HepG2 (cell line): Measurements from ENCODE around the gene TAF4B. TPM values are rescaled to one million over a fixed set of nuclear protein-coding genes. Genes with fewer than 3 reads are reported as not detected.

ENCODE experiments used
- ATAC-seq: fragments of 200-7000 bp; cut with Tn5 transposase; 3 replicates; pipeline ENCODE4 v1.9.1; 2020; ENCODE audit warnings: mild to moderate bottlenecking, moderate library complexity
- BruUV-seq: library from RNA; stranded (reverse); fragments of 400-500 nt; replicated peaks from 2 replicates; lab custom pipeline; 2021; lab: Mats Ljungman, UMichigan
- CTCF ChIA-PET: fragments of 300-600 bp; formaldehyde crosslinking; extraction: SDS; loops from one replicate; lab custom pipeline; 2021; ENCODE audit warnings: low total read pairs, inconsistent platforms, low intra/inter-chr PET ratio; lab: Yijun Ruan, JAX
- POLR2A ChIA-PET: fragments of 350-600 bp; sonication (Branson Sonifier 250); formaldehyde crosslinking; loops from one replicate; lab custom pipeline; 2020; ENCODE audit warnings: antibody characterized with exemption, inconsistent platforms; lab: Yijun Ruan, JAX
- DNase-seq: peaks from one replicate; pipeline ENCODE4 v3.0.0-alpha.2; 2015; ENCODE audit warnings: low spot score
- FAIRE-seq: peaks from 3 replicates; lab custom pipeline; 2011; peaks lifted over from hg19 to GRCh38; lab: Jason Lieb, UNC
- H2AFZ ChIP-seq: one replicate; pipeline ENCODE4 v1.6.1; 2011; ENCODE audit warnings: low read length, inconsistent platforms
- H3K27ac ChIP-seq: fragments of 300-600 bp; 3 replicates; pipeline ENCODE4 v1.8.0; 2011; ENCODE audit warnings: mixed run types, mild to moderate bottlenecking, mixed read lengths, low read length, inconsistent platforms; ENCODE audit not compliant: insufficient read depth; ENCODE audit errors: extremely low read length
- H3K27me3 ChIP-seq, 2 experiments: fragments of 200-600 bp in 1 of 2; 2 replicates in 1 of 2; 3 replicates in 1 of 2; pipeline versions ENCODE4 v1.6.0 to v1.8.0; 2011; ENCODE audit warnings: low read length in 2 of 2, mild to moderate bottlenecking in 2 of 2, moderate library complexity in 2 of 2, inconsistent platforms in 1 of 2; ENCODE audit not compliant: insufficient read depth in 2 of 2, control insufficient read depth in 1 of 2
- H3K36me3 ChIP-seq, 2 experiments: fragments of 200-600 bp in 1 of 2; replicated peaks in 1 of 2; 2 replicates in 1 of 2; 3 replicates in 1 of 2; pipeline versions ENCODE4 v1.5.1 to v1.8.0; 2011; ENCODE audit warnings: low read length in 2 of 2, inconsistent platforms in 1 of 2; ENCODE audit not compliant: insufficient read depth in 2 of 2, control insufficient read depth in 1 of 2
- H3K4me1 ChIP-seq: 2 replicates; pipeline ENCODE4 v1.5.1; 2012; ENCODE audit warnings: low read length, inconsistent platforms; ENCODE audit not compliant: insufficient read depth
- H3K4me2 ChIP-seq: 2 replicates; pipeline ENCODE4 v1.6.0; 2011; ENCODE audit warnings: low read depth, low read length, inconsistent platforms
- H3K4me3 ChIP-seq, 3 experiments: fragments of 200-600 bp in 1 of 3; sonication (generic), shearing (Covaris generic) in 1 of 3; replicated peaks in 1 of 3; 2 replicates each; pipeline ENCODE4 v1.5.1; 2011 to 2016; ENCODE audit warnings: low read length in 3 of 3, inconsistent platforms in 2 of 3, low read depth in 2 of 3, mild to moderate bottlenecking in 2 of 3, control low read depth in 1 of 3, mixed read lengths in 1 of 3; ENCODE audit not compliant: insufficient read depth in 1 of 3
- H3K79me2 ChIP-seq: one replicate; pipeline ENCODE4 v1.6.1; 2011; ENCODE audit warnings: low read length, inconsistent platforms; ENCODE audit not compliant: insufficient read depth
- H3K9ac ChIP-seq: 2 replicates; pipeline ENCODE4 v1.6.0; 2011; ENCODE audit warnings: mild to moderate bottlenecking, low read depth, low read length, inconsistent platforms; ENCODE audit not compliant: insufficient read depth
- H3K9me3 ChIP-seq: 2 replicates; pipeline ENCODE4 v1.5.1; 2012; ENCODE audit warnings: mild to moderate bottlenecking, low read length
- H4K20me1 ChIP-seq: 2 replicates; pipeline ENCODE4 v1.6.0; 2011; ENCODE audit warnings: inconsistent platforms, mild to moderate bottlenecking, low read length, moderate library complexity; ENCODE audit not compliant: insufficient read depth
- KAT8 ChIP-seq: IDR thresholded peaks from 2 replicates; pipeline ENCODE4 v1.6.1; 2016; ENCODE audit warnings: missing genetic modification reagents, missing compliant biosample characterization
- MED1 ChIP-seq: sonication (generic); formaldehyde crosslinking; IDR thresholded peaks from 2 replicates; pipeline ENCODE4 v1.4.0; 2020; ENCODE audit warnings: missing genetic modification reagents
- NFYB ChIP-seq: sonication (generic); formaldehyde crosslinking; IDR thresholded peaks from 2 replicates; pipeline ENCODE4 v1.4.0; 2020; ENCODE audit warnings: missing genetic modification reagents
- PBX3 ChIP-seq: sonication (generic); formaldehyde crosslinking; IDR thresholded peaks from 2 replicates; pipeline ENCODE4 v1.8.1; 2023; ENCODE audit warnings: missing genetic modification reagents, inconsistent platforms, borderline replicate concordance
- THYN1 ChIP-seq: sonication (generic); formaldehyde crosslinking; IDR thresholded peaks from 2 replicates; pipeline ENCODE4 v1.8.1; 2023; ENCODE audit warnings: low read depth, mild to moderate bottlenecking, moderate library complexity, missing genetic modification reagents, borderline replicate concordance
- XRCC5 ChIP-seq: fragments of 200-400 bp; formaldehyde crosslinking; optimal IDR thresholded peaks from 2 replicates; pipeline ENCODE3; 2017; ENCODE audit warnings: mild to moderate bottlenecking, low read length
- ZNF20 ChIP-seq: sonication (generic); formaldehyde crosslinking; IDR thresholded peaks from 2 replicates; pipeline ENCODE4 v1.4.0; 2020; ENCODE audit warnings: mild to moderate bottlenecking, moderate library complexity, missing genetic modification reagents
- ZNF451 ChIP-seq: sonication (generic); formaldehyde crosslinking; IDR thresholded peaks from 2 replicates; pipeline ENCODE4 v1.5.0; 2020; ENCODE audit warnings: mild to moderate bottlenecking, missing genetic modification reagents
- ZNF614 ChIP-seq: IDR thresholded peaks from 2 replicates; pipeline ENCODE4 v1.6.1; 2018; ENCODE audit warnings: missing biosample characterization, missing genetic modification reagents, inconsistent platforms, borderline replicate concordance
- ZNF652 ChIP-seq: IDR thresholded peaks from 2 replicates; pipeline ENCODE4 v1.6.1; 2016; ENCODE audit warnings: low read depth, borderline replicate concordance
- ZNF660 ChIP-seq: sonication (generic); formaldehyde crosslinking; IDR thresholded peaks from 2 replicates; pipeline ENCODE4 v1.5.1; 2020; ENCODE audit warnings: mild to moderate bottlenecking, low read depth, missing genetic modification reagents, borderline replicate concordance
- ZNF713 ChIP-seq: sonication (generic); formaldehyde crosslinking; IDR thresholded peaks from 2 replicates; pipeline ENCODE4 v1.4.0; 2020; ENCODE audit warnings: mild to moderate bottlenecking, missing genetic modification reagents
- ZNF724P ChIP-seq: sonication (generic); formaldehyde crosslinking; IDR thresholded peaks from 2 replicates; pipeline ENCODE4 v1.8.0; 2022; ENCODE audit warnings: missing genetic modification reagents, borderline replicate concordance
- ZNF761 ChIP-seq: sonication (generic); formaldehyde crosslinking; conservative IDR thresholded peaks from 2 replicates; pipeline ENCODE4 v1.4.0; 2020; ENCODE audit warnings: mild to moderate bottlenecking, missing genetic modification reagents
- ZNF790 ChIP-seq: sonication (generic); formaldehyde crosslinking; IDR thresholded peaks from 2 replicates; pipeline ENCODE4 v1.8.0; 2022; ENCODE audit warnings: missing genetic modification reagents, mild to moderate bottlenecking, borderline replicate concordance
- WGBS: methylation state at CpG from one replicate; pipeline ENCODE4 v1.1.6; 2017; ENCODE audit warnings: low lambda C conversion rate; 5-methylcytosine and 5-hydroxymethylcytosine counted together
- in situ Hi-C: cut with HindIII; loops from 2 replicates; pipeline ENCODE4 v1.10.0; 2017; ENCODE audit warnings: low pct_unique_long_range_greater_than_20kb; ENCODE audit not compliant: extremely low pct_ligation_motif_present
- intact Hi-C: fragments of 100-400 bp; cut with micrococcal nuclease; formaldehyde crosslinking; loops from one replicate; pipeline ENCODE4 v1.10.0; 2022; ENCODE audit not compliant: unreplicated experiment
- polyA plus RNA-seq, 8 experiments: library from polyadenylated mRNA; depleted of rRNA in 3 of 8; stranded (reverse) in 7 of 8; unstranded in 1 of 8; fragments of >200 nt; fragmentation: Illumina TruSeq in 4 of 8; extraction: Trizol in 4 of 8; gene quantifications; 2 replicates each; pipeline versions ENCODE4 v1.2.1 to v1.2.3, GENCODE V29; 2011 to 2016; ENCODE audit warnings: low read depth in 4 of 8, missing spikeins in 1 of 8, mixed read lengths in 1 of 8; ENCODE audit not compliant: insufficient read depth in 1 of 8
- total RNA-seq, 5 experiments: library from RNA; depleted of rRNA; stranded (reverse); fragments of >200 nt; fragmentation: Illumina TruSeq; extraction: Trizol; gene quantifications; 2 replicates each; pipeline ENCODE4 v1.2.3, GENCODE V29; 2016; ENCODE audit warnings: low read depth in 1 of 5
- TF ChIP-seq, protein P1 (sequence below): IDR thresholded peaks from 2 replicates; pipeline ENCODE4 v1.6.1; 2018; ENCODE audit warnings: missing genetic modification reagents

The TAF4B gene
- total and polyA plus RNA-seq, 2 of the 13 experiments (the other 11 are each of a cell fraction or from before 2014, with no cell fraction given): 2.2 to 3.8 TPM

DNA sequence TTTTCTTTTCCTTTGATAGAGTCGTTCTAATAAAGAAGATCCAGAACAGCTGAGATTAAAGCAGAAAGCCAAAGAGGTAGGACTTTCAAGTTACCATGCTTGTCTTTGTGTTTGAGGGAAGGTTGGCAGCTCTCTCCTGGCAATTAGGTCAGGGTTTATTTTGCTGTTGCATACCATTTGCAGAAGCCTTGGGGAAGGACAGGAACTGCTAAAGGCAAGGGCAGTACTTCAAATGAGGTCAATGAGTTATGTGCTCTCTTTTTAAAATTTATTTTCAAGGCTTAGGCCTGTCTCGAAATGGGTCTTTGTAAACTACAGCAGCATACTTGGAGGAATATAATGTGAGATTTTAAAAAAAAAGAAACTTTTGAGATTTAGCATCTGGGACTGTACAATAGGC is 108.9 kb downstream of the TAF4B start:
- Histone ChIP-seq H2AFZ (no peak overlapping the region), H3K27ac (no peak overlapping the region), H3K79me2 (no peaks in the 10 kb centered on the region), H3K4me3 (no peak overlapping the region), H3K36me3 (no peaks in the 10 kb centered on the region; a peak in 1 of 5 replicates), H4K20me1 (no peaks in the 10 kb centered on the region), H3K4me2 (no peak overlapping the region), H3K9ac (no peak overlapping the region), H3K9me3 (no peaks in the 10 kb centered on the region), H3K27me3 (no peaks in the 10 kb centered on the region; a peak in 1 of 5 replicates), H3K4me1 (no peaks in the 10 kb centered on the region)
- FAIRE-seq (no peak), DNase-seq (no peak), ATAC-seq (no peak)
- whole genome bisulfite sequencing: 55% methylated on average over 2 of the region's 2 CpGs
- intact Hi-C loops: no loop called here
- no TSS peak for BruUV-seq
- ChIA-PET POLR2A (no interaction called here), CTCF (no interaction called here)
- TF ChIP-seq ZNF724P (CRISPR knock-in tag): no peak
- TF ChIP-seq XRCC5: no peak
- TF ChIP-seq ZNF761 (CRISPR knock-in tag): no peak
- TF ChIP-seq ZNF451: no peak
- no peak for TF ChIP-seq ZNF614 (CRISPR knock-in tag)
- TF ChIP-seq ZNF652: no peak
- TF ChIP-seq ZNF790 (CRISPR knock-in tag): no peak
- in situ Hi-C loops: no loop called here

GRCh38 chr18:26335571-26336487 is 109.6 kb downstream of the TAF4B start:
- ChIA-PET POLR2A (no interaction called here), CTCF (no interaction called here)
- in situ Hi-C loops: no loop called here
- no peaks in the 10 kb centered on the region for H3K4me1 ChIP-seq
- no peaks in the 10 kb centered on the region; a peak in 1 of 5 replicates for H3K27me3 ChIP-seq
- intact Hi-C loops: no loop called here
- H4K20me1 ChIP-seq: no peaks in the 10 kb centered on the region
- no peak overlapping the region for H3K4me2 ChIP-seq
- H3K9me3 ChIP-seq: no peaks in the 10 kb centered on the region
- ATAC-seq (no peak), FAIRE-seq (no peak), DNase-seq (no peak)
- H3K4me3 ChIP-seq: no peak overlapping the region
- no peak overlapping the region for H3K27ac ChIP-seq
- no peak overlapping the region for H3K9ac ChIP-seq
- BruUV-seq: no TSS peak
- no peak overlapping the region for H2AFZ ChIP-seq
- no peaks in the 10 kb centered on the region for H3K79me2 ChIP-seq
- no peaks in the 10 kb centered on the region; a peak in 1 of 5 replicates for H3K36me3 ChIP-seq
- 52% methylated on average over 4 of the region's 4 CpGs for WGBS
- TF ChIP-seq, protein P1, sequence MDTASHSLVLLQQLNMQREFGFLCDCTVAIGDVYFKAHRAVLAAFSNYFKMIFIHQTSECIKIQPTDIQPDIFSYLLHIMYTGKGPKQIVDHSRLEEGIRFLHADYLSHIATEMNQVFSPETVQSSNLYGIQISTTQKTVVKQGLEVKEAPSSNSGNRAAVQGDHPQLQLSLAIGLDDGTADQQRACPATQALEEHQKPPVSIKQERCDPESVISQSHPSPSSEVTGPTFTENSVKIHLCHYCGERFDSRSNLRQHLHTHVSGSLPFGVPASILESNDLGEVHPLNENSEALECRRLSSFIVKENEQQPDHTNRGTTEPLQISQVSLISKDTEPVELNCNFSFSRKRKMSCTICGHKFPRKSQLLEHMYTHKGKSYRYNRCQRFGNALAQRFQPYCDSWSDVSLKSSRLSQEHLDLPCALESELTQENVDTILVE: no peak
- TF ChIP-seq PBX3 (CRISPR knock-in tag) (no peak), ZNF660 (CRISPR knock-in tag) (no peak), NFYB (CRISPR knock-in tag) (no peak), ZNF20 (CRISPR knock-in tag) (no peak), ZNF713 (CRISPR knock-in tag) (no peak), THYN1 (no peak), MED1 (CRISPR knock-in tag) (no peak), KAT8 (CRISPR knock-in tag) (no peak)
